A673 (cell line): Measurements from ENCODE around the gene RASGEF1C.

Experiments
- CTCF ChIP-seq: fragments of 300-800, 200-600 bp; sonication (generic); conservative IDR thresholded peaks from 2 replicates; pipeline ENCODE4 v1.5.1; 2017; ENCODE audit warnings: low read depth, mild to moderate bottlenecking, antibody characterized with exemption, low read length, moderate library complexity, mixed read lengths
- EZH2 ChIP-seq: fragments of 200-600 bp; sonication (generic); IDR thresholded peaks from 2 replicates; pipeline ENCODE4 v1.6.1; 2017; ENCODE audit warnings: borderline replicate concordance, low read depth, mild to moderate bottlenecking, mixed read lengths, antibody characterized with exemption, low read length; ENCODE audit not compliant: poor library complexity, severe bottlenecking

GRCh38 chr5:180129291-180130190, 79.5 kb downstream of the RASGEF1C start:
- TF ChIP-seq CTCF (no peak), EZH2 (no peak)
